VCaP (cell line): ENCODE measurements around the gene CRIP1.

Experiments used
- H3K27ac ChIP-seq: fragments of 450-650 bp; 2 replicates; pipeline ENCODE4 v1.5.1; 2017
- TF ChIP-seq, protein P1 (sequence below): fragments of 450-650 bp; conservative IDR thresholded peaks from 2 replicates; pipeline ENCODE4 v1.5.1; 2017; ENCODE audit warnings: mild to moderate bottlenecking, moderate library complexity

The CRIP1 gene

DNA sequence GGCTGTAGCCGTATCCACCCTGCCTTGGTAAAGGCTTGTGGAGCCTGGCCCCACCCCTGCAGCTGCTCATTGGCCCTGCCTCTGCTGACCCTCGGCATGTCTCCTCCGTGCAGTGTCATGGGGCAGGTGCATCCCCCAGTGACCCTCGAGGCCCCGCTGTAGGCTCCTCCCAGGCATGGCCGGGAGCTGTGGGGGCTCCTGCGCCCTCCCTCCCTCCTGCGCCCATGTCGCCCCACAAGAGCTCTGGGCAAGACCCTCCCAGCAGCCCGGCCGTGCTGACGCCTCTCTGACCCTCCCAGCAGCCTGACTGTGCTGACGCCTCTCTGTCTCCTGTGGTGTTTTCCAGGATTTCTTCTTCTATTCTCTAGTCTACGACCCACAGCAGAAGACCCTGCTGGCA, 32.8 kb upstream of the CRIP1 start:
- H3K27ac ChIP-seq: no peak overlapping the region
- TF ChIP-seq, protein P1, sequence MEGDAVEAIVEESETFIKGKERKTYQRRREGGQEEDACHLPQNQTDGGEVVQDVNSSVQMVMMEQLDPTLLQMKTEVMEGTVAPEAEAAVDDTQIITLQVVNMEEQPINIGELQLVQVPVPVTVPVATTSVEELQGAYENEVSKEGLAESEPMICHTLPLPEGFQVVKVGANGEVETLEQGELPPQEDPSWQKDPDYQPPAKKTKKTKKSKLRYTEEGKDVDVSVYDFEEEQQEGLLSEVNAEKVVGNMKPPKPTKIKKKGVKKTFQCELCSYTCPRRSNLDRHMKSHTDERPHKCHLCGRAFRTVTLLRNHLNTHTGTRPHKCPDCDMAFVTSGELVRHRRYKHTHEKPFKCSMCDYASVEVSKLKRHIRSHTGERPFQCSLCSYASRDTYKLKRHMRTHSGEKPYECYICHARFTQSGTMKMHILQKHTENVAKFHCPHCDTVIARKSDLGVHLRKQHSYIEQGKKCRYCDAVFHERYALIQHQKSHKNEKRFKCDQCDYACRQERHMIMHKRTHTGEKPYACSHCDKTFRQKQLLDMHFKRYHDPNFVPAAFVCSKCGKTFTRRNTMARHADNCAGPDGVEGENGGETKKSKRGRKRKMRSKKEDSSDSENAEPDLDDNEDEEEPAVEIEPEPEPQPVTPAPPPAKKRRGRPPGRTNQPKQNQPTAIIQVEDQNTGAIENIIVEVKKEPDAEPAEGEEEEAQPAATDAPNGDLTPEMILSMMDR: no peak

DNA sequence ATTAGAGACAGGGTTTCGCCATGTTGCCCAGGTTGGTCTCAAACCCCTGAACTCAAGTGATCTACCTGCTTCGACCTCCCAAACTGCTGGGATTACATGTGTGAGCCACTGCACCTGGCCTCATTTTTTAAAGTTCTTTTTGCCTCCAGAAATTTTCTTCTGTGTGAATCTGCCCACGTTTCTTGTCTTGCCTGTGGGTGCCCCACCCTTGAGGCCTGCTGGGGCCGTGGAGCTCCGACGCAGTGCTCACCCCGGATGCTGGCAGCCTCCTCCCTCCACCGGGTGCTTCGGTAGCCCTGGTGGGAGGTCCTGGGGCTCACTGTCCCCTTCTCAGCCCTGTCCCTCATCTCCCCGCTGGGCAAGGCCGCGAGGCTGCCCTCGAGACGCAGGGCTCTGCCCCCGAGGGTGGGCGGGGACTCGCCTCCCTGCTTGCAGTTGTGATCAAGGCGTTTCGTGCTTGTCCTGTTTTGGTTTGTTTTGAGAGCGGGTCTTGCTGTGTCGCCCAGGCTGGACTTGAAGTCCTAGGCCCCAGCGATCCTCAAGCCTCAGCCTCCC, 31.5 kb upstream of the CRIP1 start:
- TF ChIP-seq, protein P1: no peak
- H3K27ac ChIP-seq: no peak overlapping the region

DNA sequence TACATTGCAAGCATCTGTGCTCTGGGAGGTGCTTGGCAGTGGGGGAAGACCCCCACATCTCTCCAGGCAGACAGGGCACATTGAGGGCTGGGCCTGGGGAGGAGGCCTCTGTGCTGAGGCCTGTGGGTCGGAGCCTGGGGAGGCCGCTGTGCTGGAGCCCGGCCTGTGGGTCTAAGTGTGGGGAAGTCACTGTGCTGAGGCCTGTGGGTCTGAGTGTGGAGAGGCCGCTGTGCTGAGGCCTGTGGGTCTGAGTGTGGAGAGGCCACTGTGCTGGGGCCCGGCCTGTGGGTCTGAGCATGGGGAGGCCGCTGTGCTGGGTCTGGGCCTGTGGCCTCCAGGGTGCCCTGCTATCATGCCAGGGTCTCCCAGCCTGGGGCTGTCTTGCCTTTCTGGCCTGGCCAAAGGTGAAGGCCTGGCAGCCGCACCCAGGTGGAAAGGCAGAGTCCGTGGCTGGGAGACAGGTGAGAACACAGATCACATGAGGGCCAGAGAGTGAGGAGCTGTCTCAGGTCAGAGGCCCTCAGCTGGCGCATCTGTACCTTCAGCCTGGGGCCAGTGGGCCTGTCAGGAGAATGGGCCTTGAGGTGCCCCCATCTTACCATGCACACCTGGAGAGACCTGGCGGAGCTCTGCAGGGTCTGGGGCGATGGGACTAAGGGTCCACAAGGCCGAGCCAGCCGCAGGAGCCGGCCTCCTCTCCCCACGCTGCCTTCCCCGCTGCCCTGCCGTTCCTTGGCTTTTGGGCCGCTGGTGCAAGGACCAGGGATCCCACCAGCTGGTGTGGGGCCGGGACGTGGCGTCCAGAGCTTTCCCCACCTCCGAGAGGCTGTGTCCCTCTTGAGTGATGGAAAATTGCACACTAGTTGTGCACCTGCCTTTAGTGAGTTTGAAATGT, 30.7 kb upstream of the CRIP1 start:
- H3K27ac ChIP-seq: no peak overlapping the region
- TF ChIP-seq, protein P1: no peak

DNA sequence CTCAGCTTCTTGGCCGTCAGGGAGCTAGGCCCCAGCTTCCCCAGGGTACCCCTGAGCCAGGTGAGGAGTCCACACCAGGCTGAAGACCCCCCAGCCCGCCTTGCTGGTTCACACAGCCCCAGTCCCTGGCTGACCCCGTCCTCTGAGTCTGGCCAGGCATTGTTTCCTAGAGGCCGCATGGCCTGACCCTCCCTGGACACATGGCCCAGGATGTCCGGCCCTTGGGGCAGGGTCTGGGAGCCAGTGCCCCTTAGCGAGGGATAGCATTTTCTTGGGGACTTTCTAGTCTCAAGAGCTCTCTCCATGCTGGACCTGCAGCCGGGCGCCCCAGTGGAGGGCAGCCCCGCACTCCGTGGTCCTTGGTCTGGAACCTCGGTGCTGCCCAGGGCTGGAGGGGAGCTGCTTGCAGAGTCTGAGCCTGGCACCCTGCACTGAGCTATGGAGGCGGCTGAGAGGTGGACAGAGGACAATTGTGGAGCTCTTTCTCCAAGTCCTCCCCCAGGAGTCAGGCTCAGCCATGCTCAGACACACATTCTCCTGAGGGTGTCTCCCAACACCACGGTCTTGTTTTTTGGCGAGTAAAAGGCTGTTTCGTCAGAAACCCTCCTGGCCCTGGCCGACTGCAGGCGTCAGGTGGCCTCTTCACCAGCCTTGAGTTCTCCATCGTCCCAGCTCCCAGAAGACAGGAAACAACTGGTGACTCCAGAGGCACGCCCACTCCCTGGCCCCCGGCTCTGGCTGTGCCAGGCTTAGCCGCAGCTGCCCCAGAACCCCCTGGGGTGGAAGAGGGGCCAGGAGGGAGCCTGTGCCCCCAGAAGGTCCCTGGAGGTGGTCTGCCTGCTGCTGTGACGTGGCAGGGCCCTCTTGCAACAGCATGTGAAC, 29.7 kb upstream of the CRIP1 start:
- H3K27ac ChIP-seq: no peak overlapping the region
- TF ChIP-seq, protein P1: no peak

DNA sequence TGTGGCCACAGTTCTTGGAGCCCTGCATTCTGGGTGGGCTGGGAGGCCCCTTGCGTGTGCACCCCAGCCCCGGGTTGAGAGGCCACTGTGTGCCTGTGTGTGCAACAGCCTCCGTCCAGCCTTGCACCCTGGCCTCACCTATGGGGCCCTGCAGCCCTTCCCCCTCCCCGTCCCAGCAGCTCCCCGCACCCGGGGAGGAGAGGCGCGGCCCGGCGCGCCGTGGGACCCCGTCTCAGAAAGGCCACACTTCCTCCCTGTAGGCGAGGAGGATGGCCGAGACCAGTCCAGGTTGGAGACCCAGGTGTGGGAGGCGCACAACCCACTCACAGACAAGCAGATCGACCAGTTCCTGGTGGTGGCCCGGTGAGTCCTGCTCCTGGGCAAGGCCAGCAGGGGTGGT, 28.7 kb upstream of the CRIP1 start:
- no peak overlapping the region for H3K27ac ChIP-seq
- TF ChIP-seq, protein P1: no peak

DNA sequence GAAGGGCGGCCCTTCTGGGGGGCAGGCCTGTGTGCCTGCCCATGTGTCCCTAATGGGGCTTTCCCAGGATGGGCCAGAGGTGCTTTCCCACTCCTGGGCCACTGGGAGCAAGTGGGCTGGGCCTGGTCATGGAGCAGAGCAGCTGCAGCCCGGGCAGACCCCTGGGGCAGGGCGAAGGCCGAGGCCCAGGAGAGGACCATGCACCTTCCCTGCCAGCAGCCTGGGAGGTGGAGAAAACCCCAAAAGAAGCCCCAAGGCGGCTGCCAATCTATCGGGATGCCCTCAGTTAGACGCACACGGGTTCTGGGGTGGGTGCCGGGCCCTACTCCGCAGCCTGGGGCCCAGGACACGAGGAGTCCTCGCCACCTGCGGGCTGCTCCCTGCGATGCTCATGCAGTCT, 28.1 kb upstream of the CRIP1 start:
- H3K27ac ChIP-seq: no peak overlapping the region
- TF ChIP-seq, protein P1: no peak

DNA sequence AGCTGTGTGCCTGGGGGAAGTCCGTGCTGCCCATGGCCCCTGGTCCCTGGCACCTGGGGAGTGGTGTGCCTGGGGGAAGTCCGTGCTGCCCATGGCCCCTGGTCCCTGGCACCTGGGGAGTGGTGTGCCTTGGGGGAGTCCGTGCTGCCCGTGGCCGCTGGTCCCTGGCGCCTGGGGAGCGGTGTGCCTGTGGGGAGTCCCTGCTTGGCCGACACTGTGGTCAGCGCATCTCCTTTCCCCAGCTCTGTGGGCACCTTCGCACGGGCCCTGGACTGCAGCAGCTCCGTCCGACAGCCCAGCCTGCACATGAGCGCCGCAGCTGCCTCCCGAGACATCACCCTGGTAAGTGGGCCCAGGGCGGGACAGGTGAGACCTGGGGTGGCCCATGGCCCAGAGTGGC, 26.6 kb upstream of the CRIP1 start:
- H3K27ac ChIP-seq: no peak overlapping the region
- TF ChIP-seq, protein P1: no peak
